ENCODE results near the gene UCN3.

UCN3 gene

DNA sequence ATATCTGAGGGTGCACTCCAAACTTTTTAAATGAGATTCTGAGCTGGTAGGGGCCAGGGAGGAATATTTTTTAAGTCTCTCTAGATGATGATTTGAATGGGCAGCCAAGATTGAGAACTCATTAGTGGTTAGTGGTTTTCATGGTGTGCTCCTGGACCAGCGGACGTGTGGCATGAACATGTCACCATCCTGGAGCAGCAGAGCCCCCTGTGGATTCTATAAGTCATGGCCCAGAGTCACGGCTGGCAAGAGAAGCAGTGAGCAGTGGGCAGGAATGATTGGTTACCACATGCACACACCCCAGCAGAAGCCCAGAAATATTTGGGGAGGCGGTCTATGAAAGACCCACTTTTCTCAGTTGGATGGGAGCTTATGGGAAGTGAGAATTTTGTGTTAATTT is 21.2 kb upstream of the UCN3 start:
- H3K4me1 ChIP-seq (ENCODE audit: control insufficient read depth in 5 of 5, insufficient read depth in 5 of 5, low read length in 5 of 5), result peaks cover 0 to 5% (median 0%) of the 10 kb centered on the region in 5 donors
- H3K9ac ChIP-seq (ENCODE audit: low read length in 5 of 5), result no peak overlapping the region
- no peaks in the 10 kb centered on the region for H3K36me3 ChIP-seq (ENCODE audit: control insufficient read depth in 5 of 5, insufficient read depth in 5 of 5, low read length in 5 of 5)
- H3K4me3 ChIP-seq (ENCODE audit: low read depth in 1 of 5, low read length in 5 of 5), result no peak overlapping the region
- no peaks in the 10 kb centered on the region for H3K9me3 ChIP-seq (ENCODE audit: control insufficient read depth in 5 of 5, low read length in 5 of 5)
- no peak overlapping the region for H3K27ac ChIP-seq (ENCODE audit: low read depth, low read length)
- no peaks in the 10 kb centered on the region for H3K27me3 ChIP-seq (ENCODE audit: control insufficient read depth in 5 of 5, insufficient read depth in 4 of 5, low read length in 5 of 5)

GRCh38 chr10:5343979-5344378 is 20.8 kb upstream of the UCN3 start:
- Histone ChIP-seq H3K9me3 (ENCODE audit: control insufficient read depth in 5 of 5, low read length in 5 of 5) (no peaks in the 10 kb centered on the region), H3K4me1 (ENCODE audit: control insufficient read depth in 5 of 5, insufficient read depth in 5 of 5, low read length in 5 of 5) (peaks cover 0 to 5% (median 0%) of the 10 kb centered on the region in 5 donors), H3K4me3 (ENCODE audit: low read depth in 1 of 5, low read length in 5 of 5) (no peak overlapping the region), H3K9ac (ENCODE audit: low read length in 5 of 5) (no peak overlapping the region), H3K27me3 (ENCODE audit: control insufficient read depth in 5 of 5, insufficient read depth in 4 of 5, low read length in 5 of 5) (no peaks in the 10 kb centered on the region), H3K27ac (ENCODE audit: low read depth, low read length) (no peak overlapping the region), H3K36me3 (ENCODE audit: control insufficient read depth in 5 of 5, insufficient read depth in 5 of 5, low read length in 5 of 5) (no peaks in the 10 kb centered on the region)

- Histone ChIP-seq H3K4me3 (ENCODE audit: low read depth in 1 of 5, low read length in 5 of 5) (no peak overlapping the region), H3K36me3 (ENCODE audit: control insufficient read depth in 5 of 5, insufficient read depth in 5 of 5, low read length in 5 of 5) (no peaks in the 10 kb centered on the region), H3K27me3 (ENCODE audit: control insufficient read depth in 5 of 5, insufficient read depth in 4 of 5, low read length in 5 of 5) (no peaks in the 10 kb centered on the region), H3K9ac (ENCODE audit: low read length in 5 of 5) (no peak overlapping the region), H3K9me3 (ENCODE audit: control insufficient read depth in 5 of 5, low read length in 5 of 5) (no peaks in the 10 kb centered on the region), H3K4me1 (ENCODE audit: control insufficient read depth in 5 of 5, insufficient read depth in 5 of 5, low read length in 5 of 5) (peaks cover 0 to 5% (median 0%) of the 10 kb centered on the region in 5 donors), H3K27ac (ENCODE audit: low read depth, low read length) (no peak overlapping the region)
These were observed 20.0 kb upstream of the UCN3 start for GRCh38 chr10:5344746-5345145.

DNA sequence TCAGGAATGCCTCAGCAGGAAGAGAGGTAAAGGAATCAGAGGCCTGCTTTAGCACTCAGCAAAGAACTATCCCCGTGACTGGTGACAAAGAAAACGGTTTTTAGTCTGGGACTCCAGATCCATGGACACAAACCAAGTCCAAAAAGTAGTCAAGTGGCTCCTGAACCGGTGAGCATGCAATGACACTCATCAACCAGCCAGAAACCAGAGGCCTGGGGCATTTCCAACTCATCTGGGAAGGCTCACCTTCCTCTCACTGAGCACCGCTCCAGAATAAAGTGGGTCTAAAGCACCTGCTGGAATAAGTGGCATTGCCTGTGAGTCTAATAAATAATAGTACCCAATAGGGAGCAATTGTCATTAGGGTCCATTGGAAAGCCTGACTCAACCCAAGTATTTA is 17.9 kb upstream of the UCN3 start:
- no peak overlapping the region for H3K9ac ChIP-seq (ENCODE audit: low read length in 5 of 5)
- peaks cover 0 to 5% (median 0%) of the 10 kb centered on the region in 5 donors for H3K4me1 ChIP-seq (ENCODE audit: control insufficient read depth in 5 of 5, insufficient read depth in 5 of 5, low read length in 5 of 5)
- H3K27me3 ChIP-seq (ENCODE audit: control insufficient read depth in 5 of 5, insufficient read depth in 4 of 5, low read length in 5 of 5), result no peaks in the 10 kb centered on the region
- no peak overlapping the region for H3K27ac ChIP-seq (ENCODE audit: low read depth, low read length)
- H3K4me3 ChIP-seq (ENCODE audit: low read depth in 1 of 5, low read length in 5 of 5), result no peak overlapping the region
- no peaks in the 10 kb centered on the region for H3K9me3 ChIP-seq (ENCODE audit: control insufficient read depth in 5 of 5, low read length in 5 of 5)
- no peaks in the 10 kb centered on the region for H3K36me3 ChIP-seq (ENCODE audit: control insufficient read depth in 5 of 5, insufficient read depth in 5 of 5, low read length in 5 of 5)

- Histone ChIP-seq H3K27me3 (ENCODE audit: control insufficient read depth in 5 of 5, insufficient read depth in 4 of 5, low read length in 5 of 5) (no peaks in the 10 kb centered on the region), H3K36me3 (ENCODE audit: control insufficient read depth in 5 of 5, insufficient read depth in 5 of 5, low read length in 5 of 5) (no peaks in the 10 kb centered on the region), H3K27ac (ENCODE audit: low read depth, low read length) (no peak overlapping the region), H3K9ac (ENCODE audit: low read length in 5 of 5) (no peak overlapping the region), H3K4me1 (ENCODE audit: control insufficient read depth in 5 of 5, insufficient read depth in 5 of 5, low read length in 5 of 5) (no peaks in the 10 kb centered on the region), H3K4me3 (ENCODE audit: low read depth in 1 of 5, low read length in 5 of 5) (no peak overlapping the region), H3K9me3 (ENCODE audit: control insufficient read depth in 5 of 5, low read length in 5 of 5) (no peaks in the 10 kb centered on the region)
These were observed 15.4 kb upstream of the UCN3 start for GRCh38 chr10:5349362-5349761.

GRCh38 chr10:5354068-5354467 is 10.7 kb upstream of the UCN3 start:
- Histone ChIP-seq H3K27ac (ENCODE audit: low read depth, low read length) (no peak overlapping the region), H3K9me3 (ENCODE audit: control insufficient read depth in 5 of 5, low read length in 5 of 5) (no peaks in the 10 kb centered on the region), H3K9ac (ENCODE audit: low read length in 5 of 5) (no peak overlapping the region), H3K4me1 (ENCODE audit: control insufficient read depth in 5 of 5, insufficient read depth in 5 of 5, low read length in 5 of 5) (no peaks in the 10 kb centered on the region), H3K36me3 (ENCODE audit: control insufficient read depth in 5 of 5, insufficient read depth in 5 of 5, low read length in 5 of 5) (no peaks in the 10 kb centered on the region), H3K4me3 (ENCODE audit: low read depth in 1 of 5, low read length in 5 of 5) (no peak overlapping the region), H3K27me3 (ENCODE audit: control insufficient read depth in 5 of 5, insufficient read depth in 4 of 5, low read length in 5 of 5) (peaks cover 0 to 8% (median 3%) of the 10 kb centered on the region in 5 donors)

- H3K9me3 ChIP-seq (ENCODE audit: control insufficient read depth in 5 of 5, low read length in 5 of 5), result no peaks in the 10 kb centered on the region
- no peak overlapping the region for H3K27ac ChIP-seq (ENCODE audit: low read depth, low read length)
- H3K9ac ChIP-seq (ENCODE audit: low read length in 5 of 5), result no peak overlapping the region
- no peaks in the 10 kb centered on the region for H3K36me3 ChIP-seq (ENCODE audit: control insufficient read depth in 5 of 5, insufficient read depth in 5 of 5, low read length in 5 of 5)
- no peaks in the 10 kb centered on the region for H3K4me1 ChIP-seq (ENCODE audit: control insufficient read depth in 5 of 5, insufficient read depth in 5 of 5, low read length in 5 of 5)
- H3K4me3 ChIP-seq (ENCODE audit: low read depth in 1 of 5, low read length in 5 of 5), result no peak overlapping the region
- H3K27me3 ChIP-seq (ENCODE audit: control insufficient read depth in 5 of 5, insufficient read depth in 4 of 5, low read length in 5 of 5), result peaks cover 0 to 8% (median 3%) of the 10 kb centered on the region in 5 donors
These were observed 9.0 kb upstream of the UCN3 start for GRCh38 chr10:5355594-5356301.

DNA sequence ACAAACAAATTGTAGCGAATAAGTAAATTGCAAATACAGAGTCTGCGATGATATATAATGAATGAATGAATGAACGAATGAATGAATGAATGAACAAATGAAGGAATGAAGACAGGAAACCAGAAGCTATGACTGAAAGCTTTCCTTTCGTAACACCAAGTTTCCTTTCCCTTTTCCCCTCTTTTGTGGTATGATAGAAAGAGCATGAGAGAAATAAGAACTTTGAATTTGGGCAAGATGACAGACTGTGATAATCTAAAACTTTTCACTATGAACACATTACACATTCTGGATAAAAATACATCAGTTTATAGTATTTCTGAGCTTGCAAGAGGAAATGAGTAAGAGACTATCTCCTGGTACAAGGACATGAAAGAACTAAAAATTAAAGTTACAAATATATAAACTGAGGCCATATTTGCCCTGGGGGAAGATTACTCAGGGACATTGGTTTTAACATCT is 8.4 kb upstream of the UCN3 start:
- no peak overlapping the region for H3K4me3 ChIP-seq (ENCODE audit: low read depth in 1 of 5, low read length in 5 of 5)
- no peak overlapping the region for H3K9ac ChIP-seq (ENCODE audit: low read length in 5 of 5)
- no peaks in the 10 kb centered on the region for H3K9me3 ChIP-seq (ENCODE audit: control insufficient read depth in 5 of 5, low read length in 5 of 5)
- no peaks in the 10 kb centered on the region for H3K36me3 ChIP-seq (ENCODE audit: control insufficient read depth in 5 of 5, insufficient read depth in 5 of 5, low read length in 5 of 5)
- H3K4me1 ChIP-seq (ENCODE audit: control insufficient read depth in 5 of 5, insufficient read depth in 5 of 5, low read length in 5 of 5), result no peaks in the 10 kb centered on the region
- peaks cover 0 to 8% (median 3%) of the 10 kb centered on the region in 5 donors for H3K27me3 ChIP-seq (ENCODE audit: control insufficient read depth in 5 of 5, insufficient read depth in 4 of 5, low read length in 5 of 5)
- no peak overlapping the region for H3K27ac ChIP-seq (ENCODE audit: low read depth, low read length)

GRCh38 chr10:5360318-5360915 is 4.3 kb upstream of the UCN3 start:
- Histone ChIP-seq H3K4me1 (ENCODE audit: control insufficient read depth in 5 of 5, insufficient read depth in 5 of 5, low read length in 5 of 5) (no peaks in the 10 kb centered on the region), H3K4me3 (ENCODE audit: low read depth in 1 of 5, low read length in 5 of 5) (no peak overlapping the region), H3K27me3 (ENCODE audit: control insufficient read depth in 5 of 5, insufficient read depth in 4 of 5, low read length in 5 of 5) (peaks cover 8 to 24% (median 13%) of the 10 kb centered on the region in 5 donors), H3K9ac (ENCODE audit: low read length in 5 of 5) (no peak overlapping the region), H3K27ac (ENCODE audit: low read depth, low read length) (no peak overlapping the region), H3K9me3 (ENCODE audit: control insufficient read depth in 5 of 5, low read length in 5 of 5) (no peaks in the 10 kb centered on the region), H3K36me3 (ENCODE audit: control insufficient read depth in 5 of 5, insufficient read depth in 5 of 5, low read length in 5 of 5) (no peaks in the 10 kb centered on the region)

- Histone ChIP-seq H3K4me1 (ENCODE audit: control insufficient read depth in 5 of 5, insufficient read depth in 5 of 5, low read length in 5 of 5) (no peaks in the 10 kb centered on the region), H3K27ac (ENCODE audit: low read depth, low read length) (no peak overlapping the region), H3K9me3 (ENCODE audit: control insufficient read depth in 5 of 5, low read length in 5 of 5) (no peaks in the 10 kb centered on the region), H3K27me3 (ENCODE audit: control insufficient read depth in 5 of 5, insufficient read depth in 4 of 5, low read length in 5 of 5) (peaks cover 10 to 22% (median 13%) of the 10 kb centered on the region in 5 donors), H3K4me3 (ENCODE audit: low read depth in 1 of 5, low read length in 5 of 5) (no peak overlapping the region), H3K36me3 (ENCODE audit: control insufficient read depth in 5 of 5, insufficient read depth in 5 of 5, low read length in 5 of 5) (no peaks in the 10 kb centered on the region), H3K9ac (ENCODE audit: low read length in 5 of 5) (no peak overlapping the region)
These were observed 2.8 kb upstream of the UCN3 start for GRCh38 chr10:5361966-5362365.

Data from subcutaneous abdominal adipose tissue (tissue), 5 donors.